NCI-H2107 (cell line): ENCODE measurements around the gene EIF4E1B.
"Not testable (repeated sequence)": the region's sequence is repeated elsewhere in the genome, so short reads cannot be mapped to it uniquely, and the experiment has no call there.

Experiments
- DNase-seq: peaks from one replicate; lab custom pipeline; 2025; lab: John Stamatoyannopoulos, UW

EIF4E1B gene

DNA sequence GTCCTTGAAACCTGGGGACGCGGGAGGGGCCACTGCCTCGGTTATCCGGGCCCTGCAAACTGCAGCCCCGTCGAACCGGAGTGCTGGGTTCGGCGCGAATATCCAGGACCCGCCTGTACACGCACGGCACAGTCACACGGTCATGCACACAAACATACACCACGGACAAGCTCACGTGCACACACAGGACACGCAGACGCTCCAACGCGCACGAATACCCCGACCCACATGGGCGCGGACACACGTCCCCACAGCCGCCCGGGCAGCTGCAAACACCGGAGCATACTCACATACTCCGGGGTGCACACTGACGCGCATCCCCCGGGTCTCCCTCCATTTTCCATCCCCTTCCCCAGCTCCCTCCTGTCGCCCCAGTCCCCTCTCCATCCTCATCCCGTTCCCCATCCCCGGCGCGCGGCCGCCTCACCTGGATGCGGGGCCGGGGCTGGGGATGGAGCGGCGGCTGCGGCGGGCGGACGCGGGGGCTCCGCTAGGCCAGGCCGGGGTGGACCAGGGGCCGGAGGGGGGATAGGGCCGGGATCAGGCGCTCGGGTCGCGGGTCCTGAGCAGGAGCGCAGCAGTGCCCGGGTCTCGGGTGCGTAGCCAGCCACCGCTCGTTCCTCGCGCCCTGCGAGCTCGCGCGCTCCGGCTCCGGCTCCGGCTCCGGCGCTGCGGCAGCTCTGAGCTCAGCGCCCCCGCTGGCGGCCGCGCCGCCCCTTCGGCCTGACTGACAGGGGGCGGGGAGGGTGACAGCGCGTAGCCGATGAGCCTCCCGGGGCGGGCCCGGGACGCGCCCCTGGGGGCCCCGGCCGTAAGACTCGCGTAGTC, at the start of gene EIF4E1B, which contains the start of gene SNCB:
TSS of gene EIF4E1B (plus strand) at position 823 of the 828 bp plus-strand sequence. CDS start 12,113 bp downstream, outside the sequence.
TSS of gene SNCB (minus strand) at position 682 of the 828 bp plus-strand sequence. CDS start 880 bp downstream, outside the sequence.
- peak; percentile 49 for DNase-seq

GRCh38 chr5:176581361-176581760, 49.1 kb upstream of the EIF4E1B start:
- no peak for DNase-seq

DNA sequence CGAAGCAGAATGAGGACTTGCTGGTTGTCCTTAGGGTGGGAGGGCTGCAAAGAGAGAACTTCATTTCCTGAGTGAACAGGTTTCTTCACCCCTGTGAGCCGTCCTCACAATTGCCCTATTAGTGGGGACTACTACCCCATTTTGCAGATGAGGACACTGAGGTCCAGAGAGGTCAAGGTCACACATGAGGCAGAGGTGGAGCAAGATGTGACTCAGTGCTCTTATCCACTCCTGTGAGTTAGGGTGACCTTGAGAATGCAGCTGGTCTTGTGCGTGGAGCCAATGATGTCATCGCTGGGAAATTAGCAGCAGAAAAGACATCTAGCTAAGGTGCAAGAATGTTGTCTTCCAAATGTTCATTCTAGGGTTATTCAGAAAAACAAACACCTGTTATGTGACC, 47.4 kb upstream of the EIF4E1B start:
- no peak for DNase-seq

DNA sequence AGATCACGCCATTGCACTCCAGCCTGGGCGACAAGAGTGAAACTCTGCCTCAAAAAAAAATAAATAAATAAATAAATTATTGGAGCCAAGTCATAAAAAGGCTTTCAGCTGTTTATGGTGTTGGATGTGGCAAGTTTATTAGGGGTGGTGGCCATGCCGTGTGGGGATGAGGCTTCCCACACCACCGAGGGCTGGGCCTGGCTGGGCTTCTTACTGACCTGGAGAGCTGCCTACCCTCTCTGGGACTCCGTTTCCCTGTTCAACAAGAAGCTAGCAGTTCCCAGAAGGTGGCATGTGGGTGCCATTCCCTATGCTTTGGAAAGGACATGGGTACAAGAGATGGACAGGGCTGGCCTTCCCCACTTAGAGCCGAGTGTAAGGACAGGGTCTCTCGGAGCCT, 43.1 kb upstream of the EIF4E1B start:
- no peak for DNase-seq

GRCh38 chr5:176588297-176588696, 42.2 kb upstream of the EIF4E1B start:
- DNase-seq, result no peak

DNA sequence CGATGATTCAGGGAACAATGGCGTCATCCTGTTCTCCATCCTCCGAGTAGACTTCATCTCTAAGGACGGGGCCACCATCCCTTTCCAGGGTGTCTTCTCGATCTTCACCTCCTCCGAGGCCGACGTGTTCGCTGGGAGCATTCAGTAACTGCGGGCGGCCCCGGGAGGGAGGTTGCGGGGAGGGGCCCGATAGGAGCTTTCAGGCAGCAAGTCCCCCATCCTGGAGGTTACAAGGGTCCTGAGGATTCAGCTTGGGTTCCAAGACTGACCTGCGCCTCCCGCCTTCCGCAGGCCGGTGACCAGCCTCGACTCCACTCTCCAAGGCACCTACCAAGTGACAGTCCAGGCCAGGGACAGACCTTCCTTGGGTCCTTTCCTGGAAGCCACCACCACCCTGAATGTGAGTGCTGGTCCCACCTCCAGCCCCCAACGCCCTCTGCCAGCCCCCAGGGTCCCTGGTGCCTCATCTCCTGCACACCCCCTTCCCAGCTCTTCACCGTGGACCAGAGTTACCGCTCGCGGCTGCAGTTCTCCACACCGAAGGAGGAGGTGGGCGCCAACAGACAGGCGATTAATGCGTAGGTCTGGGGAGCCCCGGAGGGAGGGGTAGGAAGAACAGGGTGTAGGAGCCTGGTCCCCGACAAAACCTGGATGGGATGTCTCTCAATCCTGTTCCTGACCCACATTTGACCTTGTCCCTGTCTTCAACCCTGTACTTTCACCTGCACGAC, 41.3 kb upstream of the EIF4E1B start:
- DNase-seq, result no peak

- no peak for DNase-seq
These were observed 40.3 kb upstream of the EIF4E1B start for GRCh38 chr5:176590035-176590717.

DNA sequence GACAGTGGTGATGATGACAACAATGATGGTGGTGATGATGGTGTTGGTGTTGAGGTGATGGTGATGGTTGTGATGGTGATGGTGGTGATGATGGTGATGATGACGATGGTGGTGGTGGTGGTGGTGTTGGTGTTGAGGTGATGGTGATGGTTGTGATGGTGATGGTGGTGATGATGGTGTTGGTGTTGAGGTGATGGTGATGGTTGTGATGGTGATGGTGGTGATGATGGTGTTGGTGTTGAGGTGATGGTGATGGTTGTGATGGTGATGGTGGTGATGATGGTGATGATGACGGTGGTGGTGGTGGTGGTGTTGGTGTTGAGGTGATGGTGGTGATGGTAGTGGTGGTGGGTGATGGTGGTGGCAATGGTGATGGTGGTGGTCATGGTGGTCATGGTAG, 38.8 kb upstream of the EIF4E1B start:
- DNase-seq, result not testable (repeated sequence)

DNA sequence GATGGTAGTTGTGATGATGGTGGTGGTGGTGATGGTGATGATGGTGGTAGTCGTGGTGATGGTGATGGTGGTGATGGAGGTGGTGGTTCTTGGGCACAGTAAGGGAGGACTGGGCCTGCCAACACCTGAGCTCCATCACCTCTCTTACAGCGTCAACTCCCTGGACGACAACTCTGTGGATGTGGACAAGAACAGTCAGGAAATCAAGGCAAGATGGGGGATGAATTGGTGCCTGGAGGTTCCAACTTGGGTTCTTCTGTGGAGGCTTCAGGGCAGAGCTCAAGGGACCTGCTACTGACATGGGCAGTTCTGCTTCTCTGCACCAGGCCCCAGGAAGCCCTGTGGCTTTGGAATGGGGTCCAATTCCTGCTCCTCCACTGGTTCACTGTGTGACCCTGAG, 37.9 kb upstream of the EIF4E1B start:
- DNase-seq, result no peak

GRCh38 chr5:176593273-176593869, 37.1 kb upstream of the EIF4E1B start:
- no peak for DNase-seq

- DNase-seq, result no peak
These were observed 35.9 kb upstream of the EIF4E1B start for GRCh38 chr5:176594554-176594953.

GRCh38 chr5:176595386-176595943, 35.0 kb upstream of the EIF4E1B start:
- DNase-seq, result no peak

- no peak for DNase-seq
These were observed 34.3 kb upstream of the EIF4E1B start for GRCh38 chr5:176596069-176596644.

GRCh38 chr5:176596689-176597416, 33.6 kb upstream of the EIF4E1B start:
- DNase-seq, result no peak

GRCh38 chr5:176597417-176598389, 32.8 kb upstream of the EIF4E1B start:
- no peak for DNase-seq

DNA sequence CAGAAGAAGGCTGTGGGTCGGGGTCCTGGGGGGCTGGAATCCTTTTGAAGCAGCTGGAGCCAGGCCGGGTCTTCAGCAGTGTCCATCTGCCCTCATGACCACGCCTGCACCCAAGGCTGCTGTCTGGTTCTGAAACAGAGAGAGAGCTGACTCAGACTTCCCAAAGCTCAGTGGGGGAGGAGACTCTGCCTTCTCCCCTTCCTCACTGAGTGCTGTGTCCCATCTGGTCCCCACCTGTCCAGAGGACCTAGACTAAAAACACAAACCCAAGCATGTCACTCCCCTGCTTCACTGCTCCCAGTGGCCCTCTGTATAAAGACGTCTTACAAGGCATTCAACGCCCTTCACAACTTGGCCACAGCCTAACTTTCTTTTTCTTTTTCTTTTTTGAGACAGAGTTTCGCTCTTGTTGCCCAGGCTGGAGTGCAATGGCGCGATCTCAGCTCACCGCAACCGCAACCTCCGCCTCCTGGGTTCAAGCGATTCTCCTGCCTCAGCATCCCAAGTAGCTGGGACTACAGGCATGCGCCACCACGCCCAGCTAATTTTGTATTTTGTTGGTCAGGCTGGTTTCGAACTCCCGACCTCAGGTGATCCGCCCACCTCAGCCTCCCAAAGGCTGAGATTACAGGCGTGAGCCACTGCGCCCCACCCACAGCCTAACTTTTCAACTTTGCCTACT, 30.6 kb upstream of the EIF4E1B start:
- DNase-seq, result not testable (repeated sequence)

DNA sequence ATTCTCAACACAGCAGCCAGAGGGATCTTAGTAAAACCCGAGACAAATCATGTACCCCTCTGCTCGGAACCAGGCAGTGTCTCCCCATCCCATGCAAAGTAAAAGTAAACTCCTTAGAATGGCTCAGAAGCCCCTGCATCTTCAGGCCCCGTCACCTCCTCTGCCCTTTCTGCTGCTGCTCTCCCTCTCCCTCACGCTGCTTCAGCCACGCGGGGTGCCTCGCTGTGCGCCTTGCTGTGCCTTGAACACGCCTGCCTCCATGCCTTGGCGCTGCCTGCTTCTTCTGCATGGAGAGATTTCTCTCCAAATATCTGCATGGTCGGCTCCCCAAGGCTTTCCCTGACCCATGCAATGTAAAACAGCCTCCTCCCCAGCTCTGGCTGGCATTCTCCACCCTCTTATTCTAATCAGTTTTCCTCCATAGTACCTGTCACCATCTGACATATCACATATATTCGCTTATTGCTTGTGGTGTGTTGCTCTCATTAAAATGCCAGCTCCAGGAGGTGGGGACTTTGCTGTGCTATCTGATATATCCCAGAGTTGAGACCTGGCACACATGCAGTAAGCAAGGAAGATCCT, 28.5 kb upstream of the EIF4E1B start:
- no peak for DNase-seq

GRCh38 chr5:176603091-176603490, 27.4 kb upstream of the EIF4E1B start:
- DNase-seq, result no peak

- DNase-seq, result no peak
These were observed 24.4 kb upstream of the EIF4E1B start for GRCh38 chr5:176606032-176606431.
